DND-41 (cell line): ENCODE data around the gene ZNF138.

Experiments used
- ATAC-seq: fragments of 200-7000 bp; cut with Tn5 transposase; 3 replicates; pipeline ENCODE4 v1.9.1; 2021; ENCODE audit warnings: low read depth; ENCODE audit not compliant: insufficient read depth
- DNase-seq: peaks from one replicate; pipeline ENCODE4 v3.0.0-alpha.2; 2020
- H2AFZ ChIP-seq: 2 replicates; pipeline ENCODE4 v1.6.0; 2012; ENCODE audit warnings: low read depth, low read length
- H3K27ac ChIP-seq: 2 replicates; pipeline ENCODE4 v1.5.1; 2012; ENCODE audit warnings: low read length, inconsistent platforms
- H3K27me3 ChIP-seq: fragments of 200-600 bp; sonication (generic); 2 replicates; pipeline ENCODE4 v1.6.0; 2012; ENCODE audit warnings: low read length, mild to moderate bottlenecking, inconsistent platforms; ENCODE audit not compliant: insufficient read depth, poor library complexity
- H3K36me3 ChIP-seq: 2 replicates; pipeline ENCODE4 v1.5.1; 2012; ENCODE audit warnings: low read length, inconsistent platforms; ENCODE audit not compliant: insufficient read depth
- H3K4me1 ChIP-seq: 2 replicates; pipeline ENCODE4 v1.5.1; 2012; ENCODE audit warnings: mild to moderate bottlenecking, low read length; ENCODE audit not compliant: insufficient read depth
- H3K4me2 ChIP-seq: 2 replicates; pipeline ENCODE4 v1.6.0; 2012; ENCODE audit warnings: mild to moderate bottlenecking, moderate library complexity, low read length, inconsistent platforms; ENCODE audit not compliant: insufficient read depth
- H3K4me3 ChIP-seq, 2 experiments: fragments of 200-600 bp in 1 of 2; shearing (Covaris generic) in 1 of 2; 2 replicates each; pipeline ENCODE4 v1.5.1; 2012 to 2016; ENCODE audit warnings: inconsistent platforms in 2 of 2, low read length in 2 of 2, mild to moderate bottlenecking in 2 of 2, low read depth in 1 of 2, moderate library complexity in 1 of 2
- H3K79me2 ChIP-seq: 2 replicates; pipeline ENCODE4 v1.6.0; 2012; ENCODE audit warnings: low read length, inconsistent platforms; ENCODE audit not compliant: insufficient read depth
- H3K9ac ChIP-seq: 2 replicates; pipeline ENCODE4 v1.6.0; 2012; ENCODE audit warnings: low read depth, mild to moderate bottlenecking, inconsistent platforms, low read length, moderate library complexity
- H3K9me3 ChIP-seq: 2 replicates; pipeline ENCODE4 v1.5.1; 2012; ENCODE audit warnings: low read length, moderate library complexity, mild to moderate bottlenecking, inconsistent platforms; ENCODE audit not compliant: insufficient read depth, severe bottlenecking
- H4K20me1 ChIP-seq: 2 replicates; pipeline ENCODE4 v1.6.0; 2012; ENCODE audit warnings: low read length; ENCODE audit not compliant: insufficient read depth
- CTCF ChIP-seq: IDR thresholded peaks from 2 replicates; pipeline ENCODE4 v1.5.1; 2012; ENCODE audit warnings: borderline replicate concordance, low read length, moderate library complexity, mild to moderate bottlenecking; ENCODE audit not compliant: poor library complexity, severe bottlenecking; ENCODE audit errors: extremely low read depth
- EZH2 ChIP-seq: IDR thresholded peaks from 3 replicates; pipeline ENCODE4 v1.6.1; 2012; ENCODE audit warnings: borderline replicate concordance, low read depth, mild to moderate bottlenecking, moderate library complexity, low read length, inconsistent platforms; ENCODE audit not compliant: severe bottlenecking

The ZNF138 gene

GRCh38 chr7:64794171-64794844, at the start of gene ZNF138:
TSS of gene ZNF138 (plus strand) at chr7:64794428. CDS start at chr7:64794569, 141 bp downstream.
- Histone ChIP-seq H3K27ac (peak within 1 kb of the TSS; percentile 96), H3K27me3 (no peaks in the 10 kb centered on the region), H3K79me2 (peaks cover 51% of the 10 kb centered on the region), H3K4me1 (peaks cover 31% of the 10 kb centered on the region), H3K9ac (peak within 1 kb of the TSS; percentile 84), H3K9me3 (no peaks in the 10 kb centered on the region), H3K4me3 (peak within 1 kb of the TSS; percentile 82 to 94), H2AFZ (peak within 1 kb of the TSS; percentile 82), H3K36me3 (peaks cover 35% of the 10 kb centered on the region), H4K20me1 (no peaks in the 10 kb centered on the region), H3K4me2 (peak within 1 kb of the TSS; percentile 69)
- DNase-seq (peak; percentile 97), ATAC-seq (peak; percentile 99)
- no peak for TF ChIP-seq EZH2
- TF ChIP-seq CTCF: peak; percentile 27

DNA sequence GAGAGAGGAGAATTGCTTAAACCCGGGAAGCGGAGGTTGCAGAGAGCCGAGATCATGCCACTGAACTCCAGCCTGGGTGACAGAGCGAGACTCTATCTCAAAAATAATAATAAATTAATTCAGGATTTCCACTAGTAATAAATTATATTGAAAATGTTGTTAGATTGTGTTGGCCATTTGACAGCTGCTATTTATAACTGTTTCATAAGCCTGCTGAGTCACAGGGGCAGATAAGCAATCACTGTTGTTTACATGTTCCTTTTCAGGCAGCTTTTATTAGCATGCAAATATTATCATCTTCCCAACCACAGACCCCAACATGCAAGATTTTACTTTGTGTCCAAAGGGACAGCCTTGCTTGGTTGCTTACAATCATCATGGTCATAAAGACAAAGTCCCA, 49.5 kb upstream of the ZNF138 start:
- H3K9ac ChIP-seq: no peak overlapping the region
- H3K79me2 ChIP-seq: no peaks in the 10 kb centered on the region
- no peak overlapping the region for H2AFZ ChIP-seq
- H3K27ac ChIP-seq: no peak overlapping the region
- H3K4me2 ChIP-seq: no peak overlapping the region
- ATAC-seq: no peak
- DNase-seq: no peak
- H4K20me1 ChIP-seq: no peaks in the 10 kb centered on the region
- H3K36me3 ChIP-seq: no peaks in the 10 kb centered on the region
- no peaks in the 10 kb centered on the region for H3K27me3 ChIP-seq
- H3K4me3 ChIP-seq: no peak overlapping the region
- peaks cover 27% of the 10 kb centered on the region for H3K9me3 ChIP-seq
- no peaks in the 10 kb centered on the region for H3K4me1 ChIP-seq
- no peak for TF ChIP-seq EZH2
- no peak for TF ChIP-seq CTCF

DNA sequence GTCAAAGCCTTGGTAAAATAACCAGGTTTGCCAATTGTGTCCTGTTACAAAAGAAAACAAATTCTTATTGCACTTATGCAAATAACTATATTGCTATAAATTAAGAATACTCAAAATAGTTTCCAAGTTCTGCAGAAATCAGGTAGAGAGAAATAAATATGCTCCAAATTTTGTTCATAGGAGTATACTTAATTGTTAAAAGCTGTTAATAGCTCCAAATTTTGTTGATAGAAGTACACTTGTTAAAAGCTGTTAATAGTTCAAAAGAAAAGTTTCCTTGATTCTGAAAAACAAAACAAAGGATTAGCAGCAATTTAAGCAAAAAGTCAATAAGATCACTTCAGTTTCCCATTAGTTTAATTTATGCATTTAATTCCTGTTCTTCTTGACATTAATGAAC, 46.4 kb upstream of the ZNF138 start:
- no peaks in the 10 kb centered on the region for H4K20me1 ChIP-seq
- no peak overlapping the region for H2AFZ ChIP-seq
- H3K4me3 ChIP-seq: no peak overlapping the region
- H3K4me2 ChIP-seq: no peak overlapping the region
- H3K4me1 ChIP-seq: no peaks in the 10 kb centered on the region
- no peaks in the 10 kb centered on the region for H3K79me2 ChIP-seq
- ATAC-seq (no peak), DNase-seq (no peak)
- TF ChIP-seq EZH2: no peak
- TF ChIP-seq CTCF: no peak
- H3K9me3 ChIP-seq: peaks cover 31% of the 10 kb centered on the region
- H3K36me3 ChIP-seq: no peaks in the 10 kb centered on the region
- H3K27me3 ChIP-seq: no peaks in the 10 kb centered on the region
- no peak overlapping the region for H3K9ac ChIP-seq
- no peak overlapping the region for H3K27ac ChIP-seq
